ENCODE results near the gene CCNJL. TPM values are rescaled to one million over a fixed set of nuclear protein-coding genes. Genes with fewer than 3 reads are reported as not detected.

CCNJL gene, protein sequence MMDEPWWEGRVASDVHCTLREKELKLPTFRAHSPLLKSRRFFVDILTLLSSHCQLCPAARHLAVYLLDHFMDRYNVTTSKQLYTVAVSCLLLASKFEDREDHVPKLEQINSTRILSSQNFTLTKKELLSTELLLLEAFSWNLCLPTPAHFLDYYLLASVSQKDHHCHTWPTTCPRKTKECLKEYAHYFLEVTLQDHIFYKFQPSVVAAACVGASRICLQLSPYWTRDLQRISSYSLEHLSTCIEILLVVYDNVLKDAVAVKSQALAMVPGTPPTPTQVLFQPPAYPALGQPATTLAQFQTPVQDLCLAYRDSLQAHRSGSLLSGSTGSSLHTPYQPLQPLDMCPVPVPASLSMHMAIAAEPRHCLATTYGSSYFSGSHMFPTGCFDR
- polyA plus RNA-seq (2013, experiment 1 of 2), result 21.2 TPM
- polyA plus RNA-seq (2013, experiment 2 of 2), result 20.8 TPM

GRCh38 chr5:160312134-160312959 lies at the start of gene CCNJL:
Gene CCNJL (minus strand): TSS chr5:160312564. CDS start chr5:160311923, 641 bp downstream.
- H2BK5ac ChIP-seq (ENCODE audit: low read length), result peak within 1 kb of the TSS; percentile 84
- peak within 1 kb of the TSS; percentile 75 for H3K4me2 ChIP-seq (ENCODE audit: insufficient read depth, low read length, poor library complexity, severe bottlenecking)
- no peak within 1 kb of the TSS for H3K4ac ChIP-seq (ENCODE audit: low read length)
- H2BK15ac ChIP-seq (ENCODE audit: low read length), result peak within 1 kb of the TSS; percentile 76
- H3K36me3 ChIP-seq (replicated peaks in 1 of 2; ENCODE audit: control insufficient read depth in 2 of 2, insufficient read depth in 2 of 2, low read length in 2 of 2), result peaks cover 9 to 32% of the 10 kb centered on the region in 2 donors
- H2AK5ac ChIP-seq (ENCODE audit: low read depth, low read length), result peak within 1 kb of the TSS; percentile 23
- H3K9me3 ChIP-seq (replicated peaks in 1 of 2; ENCODE audit: control insufficient read depth in 2 of 2, insufficient read depth in 1 of 2, low read depth in 1 of 2, low read length in 2 of 2), result no peaks in the 10 kb centered on the region
- peak within 1 kb of the TSS; percentile 98 for H3K9ac ChIP-seq (ENCODE audit: low read depth, low read length, poor library complexity)
- H3K14ac ChIP-seq (ENCODE audit: low read length), result peak within 1 kb of the TSS; percentile 85
- H2BK120ac ChIP-seq (ENCODE audit: low read depth, low read length), result no peak within 1 kb of the TSS
- H3K27ac ChIP-seq (replicated peaks; ENCODE audit: low read length), result peak within 1 kb of the TSS; percentile 69
- H3K4me3 ChIP-seq (ENCODE audit: low read length in 2 of 2), result peak within 1 kb of the TSS; percentile 92 to 97
- no peak within 1 kb of the TSS for H4K91ac ChIP-seq (ENCODE audit: low read depth, low read length, poor library complexity)
- no peaks in the 10 kb centered on the region for H3K27me3 ChIP-seq (ENCODE audit: control insufficient read depth in 3 of 3, insufficient read depth in 3 of 3, low read depth in 1 of 3, low read length in 3 of 3)
- peak within 1 kb of the TSS; percentile 99 for H2AFZ ChIP-seq (ENCODE audit: low read length)
- peak; percentile 89 for DNase-seq (ENCODE audit: low spot score)
- peaks cover 4 to 10% of the 10 kb centered on the region in 2 donors for H3K4me1 ChIP-seq (ENCODE audit: control insufficient read depth in 2 of 2, insufficient read depth in 1 of 2, low read depth in 1 of 2, low read length in 2 of 2)
- no peak within 1 kb of the TSS for H4K8ac ChIP-seq (ENCODE audit: low read depth, low read length)
- H3K23ac ChIP-seq (ENCODE audit: low read depth, low read length, poor library complexity), result peak within 1 kb of the TSS; percentile 90
- peak within 1 kb of the TSS; percentile 100 for H3K18ac ChIP-seq (ENCODE audit: low read length)
- H3K79me1 ChIP-seq (ENCODE audit: low read depth, low read length), result peaks cover 2% of the 10 kb centered on the region
- WGBS, 2 donors (ENCODE audit: extremely low coverage in 2 of 2, insufficient read length in 2 of 2, insufficient replicate concordance in 1 of 2), result no CpG with 5 or more reads among the region's 84 CpGs
- H2BK12ac ChIP-seq (ENCODE audit: low read length), result peak within 1 kb of the TSS; percentile 80

DNA sequence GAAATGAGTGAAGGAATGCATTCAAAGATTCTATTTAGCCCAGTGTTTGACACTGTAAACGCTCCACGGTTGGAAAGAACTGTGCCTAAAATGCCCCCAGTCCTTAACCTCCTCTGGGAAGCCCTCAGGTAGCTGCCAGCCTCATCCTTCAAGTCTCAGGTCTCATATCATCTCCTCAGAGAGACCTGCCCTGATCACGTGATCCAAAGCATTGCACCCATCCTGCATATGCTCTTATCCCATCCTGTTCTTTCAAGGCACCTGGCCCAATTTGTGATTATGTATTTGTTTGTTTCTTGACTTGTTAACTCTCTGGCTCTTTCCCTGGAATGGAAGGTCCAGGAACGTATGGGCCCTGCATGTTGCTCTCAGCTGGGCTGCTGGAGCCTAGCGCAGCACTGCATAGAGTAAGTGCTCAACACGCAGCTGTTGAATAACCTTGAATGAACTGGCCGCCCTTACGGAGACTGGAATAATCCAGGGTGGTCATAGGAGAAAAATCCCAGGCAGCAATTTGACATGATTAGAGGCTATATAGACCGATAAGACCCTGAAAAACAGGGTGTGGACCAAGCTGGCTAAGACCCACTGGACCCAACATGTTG lies 49.4 kb upstream of the CCNJL start:
- Histone ChIP-seq H3K18ac (ENCODE audit: low read length) (no peak overlapping the region), H3K27ac (replicated peaks; ENCODE audit: low read length) (no peak overlapping the region), H3K4ac (ENCODE audit: low read length) (no peak overlapping the region), H3K27me3 (ENCODE audit: control insufficient read depth in 3 of 3, insufficient read depth in 3 of 3, low read depth in 1 of 3, low read length in 3 of 3) (no peaks in the 10 kb centered on the region), H2AK5ac (ENCODE audit: low read depth, low read length) (no peak overlapping the region), H4K8ac (ENCODE audit: low read depth, low read length) (no peak overlapping the region), H2AFZ (ENCODE audit: low read length) (no peak overlapping the region), H4K91ac (ENCODE audit: low read depth, low read length, poor library complexity) (no peak overlapping the region), H2BK15ac (ENCODE audit: low read length) (no peak overlapping the region), H3K4me3 (ENCODE audit: low read length in 2 of 2) (no peak overlapping the region), H2BK120ac (ENCODE audit: low read depth, low read length) (no peak overlapping the region), H3K9ac (ENCODE audit: low read depth, low read length, poor library complexity) (no peak overlapping the region), H2BK12ac (ENCODE audit: low read length) (no peak overlapping the region), H3K23ac (ENCODE audit: low read depth, low read length, poor library complexity) (peak overlapping the region; percentile 6), H2BK5ac (ENCODE audit: low read length) (no peak overlapping the region), H3K36me3 (replicated peaks in 1 of 2; ENCODE audit: control insufficient read depth in 2 of 2, insufficient read depth in 2 of 2, low read length in 2 of 2) (no peaks in the 10 kb centered on the region), H3K14ac (ENCODE audit: low read length) (no peak overlapping the region), H3K4me1 (ENCODE audit: control insufficient read depth in 2 of 2, insufficient read depth in 1 of 2, low read depth in 1 of 2, low read length in 2 of 2) (peaks cover 7 to 19% of the 10 kb centered on the region in 2 donors), H3K4me2 (ENCODE audit: insufficient read depth, low read length, poor library complexity, severe bottlenecking) (no peak overlapping the region), H3K79me1 (ENCODE audit: low read depth, low read length) (no peaks in the 10 kb centered on the region), H3K9me3 (replicated peaks in 1 of 2; ENCODE audit: control insufficient read depth in 2 of 2, insufficient read depth in 1 of 2, low read depth in 1 of 2, low read length in 2 of 2) (no peaks in the 10 kb centered on the region)
- DNase-seq (ENCODE audit: low spot score), result no peak
- WGBS, 2 donors (ENCODE audit: extremely low coverage in 2 of 2, insufficient read length in 2 of 2, insufficient replicate concordance in 1 of 2), result no CpG with 5 or more reads among the region's 9 CpGs

- Histone ChIP-seq H2AK5ac (ENCODE audit: low read depth, low read length) (no peak overlapping the region), H3K9ac (ENCODE audit: low read depth, low read length, poor library complexity) (no peak overlapping the region), H3K4ac (ENCODE audit: low read length) (no peak overlapping the region), H3K18ac (ENCODE audit: low read length) (no peak overlapping the region), H3K9me3 (replicated peaks in 1 of 2; ENCODE audit: control insufficient read depth in 2 of 2, insufficient read depth in 1 of 2, low read depth in 1 of 2, low read length in 2 of 2) (no peaks in the 10 kb centered on the region), H3K4me1 (ENCODE audit: control insufficient read depth in 2 of 2, insufficient read depth in 1 of 2, low read depth in 1 of 2, low read length in 2 of 2) (peaks cover 7 to 21% of the 10 kb centered on the region in 2 donors), H3K4me3 (ENCODE audit: low read length in 2 of 2) (no peak overlapping the region), H3K23ac (ENCODE audit: low read depth, low read length, poor library complexity) (no peak overlapping the region), H3K36me3 (replicated peaks in 1 of 2; ENCODE audit: control insufficient read depth in 2 of 2, insufficient read depth in 2 of 2, low read length in 2 of 2) (no peaks in the 10 kb centered on the region), H3K4me2 (ENCODE audit: insufficient read depth, low read length, poor library complexity, severe bottlenecking) (no peak overlapping the region), H3K14ac (ENCODE audit: low read length) (no peak overlapping the region), H4K91ac (ENCODE audit: low read depth, low read length, poor library complexity) (no peak overlapping the region), H2BK15ac (ENCODE audit: low read length) (no peak overlapping the region), H3K27me3 (ENCODE audit: control insufficient read depth in 3 of 3, insufficient read depth in 3 of 3, low read depth in 1 of 3, low read length in 3 of 3) (no peaks in the 10 kb centered on the region), H2BK12ac (ENCODE audit: low read length) (no peak overlapping the region), H2AFZ (ENCODE audit: low read length) (peak overlapping the region; percentile 46), H4K8ac (ENCODE audit: low read depth, low read length) (no peak overlapping the region), H3K27ac (replicated peaks; ENCODE audit: low read length) (no peak overlapping the region), H3K79me1 (ENCODE audit: low read depth, low read length) (no peaks in the 10 kb centered on the region), H2BK5ac (ENCODE audit: low read length) (no peak overlapping the region), H2BK120ac (ENCODE audit: low read depth, low read length) (no peak overlapping the region)
- no CpG with 5 or more reads among the region's 3 CpGs for WGBS, 2 donors (ENCODE audit: extremely low coverage in 2 of 2, insufficient read length in 2 of 2, insufficient replicate concordance in 1 of 2)
- no peak for DNase-seq (ENCODE audit: low spot score)
Observed at GRCh38 chr5:160360310-160360709, 47.9 kb upstream of the CCNJL start.
